Measurements from ENCODE around the gene SDCCAG8. TPM values are rescaled to one million over a fixed set of nuclear protein-coding genes. Genes with fewer than 3 reads are reported as not detected.

SDCCAG8 gene
- total and polyA plus RNA-seq, 4 donors: 8.5 to 25.8 (median 17.5) TPM

GRCh38 chr1:243267471-243267880 is 11.6 kb downstream of the SDCCAG8 start:
- Histone ChIP-seq H3K27me3 (ENCODE audit: control insufficient read depth in 4 of 4, insufficient read depth in 4 of 4, low read length in 3 of 4) (no peaks in the 10 kb centered on the region), H3K9me3 (ENCODE audit: control insufficient read depth in 4 of 4, low read length in 3 of 4) (no peaks in the 10 kb centered on the region), H3K4me1 (ENCODE audit: control insufficient read depth in 4 of 4, insufficient read depth in 4 of 4, low read length in 3 of 4) (peaks cover 0 to 10% (median 2%) of the 10 kb centered on the region in 4 donors), H3K27ac (ENCODE audit: low read depth in 1 of 2, low read length in 2 of 2) (peak overlapping the region; percentile 13 to 50), H3K4me3 (ENCODE audit: low read depth in 1 of 3, low read length in 3 of 3) (no peak overlapping the region), H3K9ac (ENCODE audit: low read depth in 1 of 2, low read length in 2 of 2) (no peak overlapping the region), H3K36me3 (ENCODE audit: control insufficient read depth in 4 of 4, insufficient read depth in 3 of 4, low read depth in 1 of 4, low read length in 3 of 4) (peaks cover 0 to 8% (median under 1%) of the 10 kb centered on the region in 4 donors)
- no peak for TF ChIP-seq NR2F2 (IDR thresholded peaks at IDR 0.05)
- no peak for TF ChIP-seq FOXA2 (IDR thresholded peaks at IDR 0.05)
- TF ChIP-seq SP1 (IDR thresholded peaks at IDR 0.05): no peak
- TF ChIP-seq GABPA (IDR thresholded peaks at IDR 0.05 in 1 of 2, conservative IDR thresholded peaks at IDR 0.05 in 1 of 2): no peak
- no peak for TF ChIP-seq CTCF (IDR thresholded peaks at IDR 0.05; ENCODE audit: low read depth, low read length, missing input control)
- TF ChIP-seq HNF4A (conservative IDR thresholded peaks at IDR 0.05): no peak
- TF ChIP-seq ZBTB33 (IDR thresholded peaks at IDR 0.05): no peak
- TF ChIP-seq MAX (IDR thresholded peaks at IDR 0.05): no peak
- no peak for TF ChIP-seq YY1 (IDR thresholded peaks at IDR 0.05)
- TF ChIP-seq FOXA1 (IDR thresholded peaks at IDR 0.05): no peak
- TF ChIP-seq RXRA (IDR thresholded peaks at IDR 0.05): no peak
- no peak for TF ChIP-seq RAD21 (IDR thresholded peaks at IDR 0.05)
- TF ChIP-seq ATF3 (IDR thresholded peaks at IDR 0.05): no peak
- no peak for TF ChIP-seq JUND (IDR thresholded peaks at IDR 0.05)
- TF ChIP-seq REST (IDR thresholded peaks at IDR 0.05): no peak
- no peak for TF ChIP-seq EGR1 (IDR thresholded peaks at IDR 0.05; ENCODE audit: low read depth in 2 of 2)
- no peak for TF ChIP-seq HNF4G (IDR thresholded peaks at IDR 0.05)
- no peak for TF ChIP-seq TAF1 (conservative IDR thresholded peaks at IDR 0.05)
- WGBS: 88% methylated on average over 10 of the region's 10 CpGs
- no peak for DNase-seq (ENCODE audit: low spot score)
